ENCODE measurements around the gene SPG7.

The SPG7 gene

DNA sequence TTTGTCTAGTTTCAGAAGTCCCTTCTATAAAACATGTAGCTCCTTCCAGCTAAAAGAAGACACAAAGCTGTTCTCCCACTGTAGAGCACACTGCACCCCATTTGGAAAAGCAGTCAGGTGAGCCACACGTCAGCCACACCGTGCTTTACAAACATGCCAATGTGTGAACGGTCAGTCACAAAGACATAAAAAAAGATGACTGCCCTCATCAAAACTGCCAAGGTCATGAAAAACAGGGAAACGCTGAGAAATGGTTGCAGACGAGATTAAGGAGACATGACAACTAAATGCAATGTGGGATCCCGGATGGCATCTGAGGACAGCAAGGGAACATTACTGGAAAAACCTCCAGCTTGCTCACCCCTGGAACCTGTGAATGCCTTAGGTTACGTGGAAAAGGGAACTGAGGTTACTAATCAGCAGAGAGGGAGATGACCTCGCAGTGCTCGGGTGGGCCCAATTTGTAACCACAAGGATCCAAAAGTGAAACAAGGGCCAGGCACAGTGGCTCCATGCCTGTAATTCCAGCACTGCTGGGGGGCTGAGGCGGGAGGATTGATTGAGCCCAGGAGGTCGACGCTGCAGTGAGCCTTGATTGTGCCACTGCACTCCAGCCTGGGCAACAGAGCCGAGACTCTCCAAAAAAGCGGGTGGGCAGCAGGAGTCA is 25.9 kb upstream of the SPG7 start (continued):
- TF ChIP-seq ZNF426 (tag by site-specific recombination; IDR thresholded peaks at IDR 0.05) (no peak), BCL11A (tag by site-specific recombination; IDR thresholded peaks at IDR 0.05; ENCODE audit: low read depth) (no peak), ZNF623 (tag by site-specific recombination; IDR thresholded peaks at IDR 0.05) (no peak)
- TF ChIP-seq, protein P1, sequence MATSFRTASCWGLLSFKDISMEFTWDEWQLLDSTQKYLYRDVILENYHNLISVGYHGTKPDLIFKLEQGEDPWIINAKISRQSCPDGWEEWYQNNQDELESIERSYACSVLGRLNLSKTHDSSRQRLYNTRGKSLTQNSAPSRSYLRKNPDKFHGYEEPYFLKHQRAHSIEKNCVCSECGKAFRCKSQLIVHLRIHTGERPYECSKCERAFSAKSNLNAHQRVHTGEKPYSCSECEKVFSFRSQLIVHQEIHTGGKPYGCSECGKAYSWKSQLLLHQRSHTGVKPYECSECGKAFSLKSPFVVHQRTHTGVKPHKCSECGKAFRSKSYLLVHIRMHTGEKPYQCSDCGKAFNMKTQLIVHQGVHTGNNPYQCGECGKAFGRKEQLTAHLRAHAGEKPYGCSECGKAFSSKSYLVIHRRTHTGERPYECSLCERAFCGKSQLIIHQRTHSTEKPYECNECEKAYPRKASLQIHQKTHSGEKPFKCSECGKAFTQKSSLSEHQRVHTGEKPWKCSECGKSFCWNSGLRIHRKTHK (tag by site-specific recombination; IDR thresholded peaks at IDR 0.05): no peak

DNA sequence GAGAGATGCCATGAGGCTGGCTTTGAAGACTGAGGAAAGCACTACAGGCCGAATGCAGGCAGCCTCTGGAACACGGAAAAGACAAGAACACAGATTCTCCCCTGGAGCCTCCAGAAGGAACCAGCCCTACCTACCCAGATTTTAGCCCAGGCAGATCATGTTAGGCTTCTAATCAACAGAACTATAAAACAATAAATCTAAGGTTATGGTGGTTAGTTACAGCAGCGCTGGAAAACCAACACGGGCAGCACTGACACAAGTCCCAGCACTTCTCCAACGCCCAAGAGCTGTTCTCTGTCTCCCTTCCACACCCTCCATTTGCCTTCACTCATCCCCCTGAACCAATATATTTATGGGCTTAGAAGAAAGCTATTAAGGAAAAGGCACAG is 25.4 kb upstream of the SPG7 start:
- no peak overlapping the region; the same call in 1 of the 2 replicates for H3K27ac ChIP-seq (ENCODE audit: extremely low read depth, low read depth, low read length)
- H3K9me3 ChIP-seq (ENCODE audit: control insufficient read depth, insufficient read depth, low read depth, low read length): no peaks in the 10 kb centered on the region
- POLR2A ChIA-PET: interaction anchor here (0.5 kb wide), 1 partner anchor 93 kb away, joined by 4 read pairs; no protein-coding TSS in a partner anchor
- H3K4me1 ChIP-seq (ENCODE audit: control insufficient read depth, insufficient read depth, low read length): peaks cover 54% of the 10 kb centered on the region
- CTCF ChIA-PET: no interaction called here
- H3K36me3 ChIP-seq (ENCODE audit: control insufficient read depth in 2 of 2, insufficient read depth in 1 of 2, low read length in 2 of 2): no peaks in the 10 kb centered on the region
- H3K4me3 ChIP-seq (ENCODE audit: low read depth, low read length): no peak overlapping the region
- TF ChIP-seq ZIC2 (tag by site-specific recombination; IDR thresholded peaks at IDR 0.05) (no peak), KLF9 (tag by site-specific recombination; IDR thresholded peaks at IDR 0.05; ENCODE audit: low read depth) (no peak), ZNF292 (tag by site-specific recombination; IDR thresholded peaks at IDR 0.05; ENCODE audit: borderline replicate concordance, low read depth) (no peak), ZNF223 (tag by site-specific recombination; IDR thresholded peaks at IDR 0.05) (no peak), ZNF654 (tag by site-specific recombination; IDR thresholded peaks at IDR 0.05; ENCODE audit: low read depth) (no peak), ZNF48 (tag by site-specific recombination; IDR thresholded peaks at IDR 0.05) (no peak), ZNF426 (tag by site-specific recombination; IDR thresholded peaks at IDR 0.05) (no peak), ZNF76 (tag by site-specific recombination; IDR thresholded peaks at IDR 0.05; ENCODE audit: borderline replicate concordance, low read depth) (no peak), ZBTB48 (tag by site-specific recombination; IDR thresholded peaks at IDR 0.05) (no peak), SCRT2 (tag by site-specific recombination; IDR thresholded peaks at IDR 0.05) (no peak)
- TF ChIP-seq, protein P2, sequence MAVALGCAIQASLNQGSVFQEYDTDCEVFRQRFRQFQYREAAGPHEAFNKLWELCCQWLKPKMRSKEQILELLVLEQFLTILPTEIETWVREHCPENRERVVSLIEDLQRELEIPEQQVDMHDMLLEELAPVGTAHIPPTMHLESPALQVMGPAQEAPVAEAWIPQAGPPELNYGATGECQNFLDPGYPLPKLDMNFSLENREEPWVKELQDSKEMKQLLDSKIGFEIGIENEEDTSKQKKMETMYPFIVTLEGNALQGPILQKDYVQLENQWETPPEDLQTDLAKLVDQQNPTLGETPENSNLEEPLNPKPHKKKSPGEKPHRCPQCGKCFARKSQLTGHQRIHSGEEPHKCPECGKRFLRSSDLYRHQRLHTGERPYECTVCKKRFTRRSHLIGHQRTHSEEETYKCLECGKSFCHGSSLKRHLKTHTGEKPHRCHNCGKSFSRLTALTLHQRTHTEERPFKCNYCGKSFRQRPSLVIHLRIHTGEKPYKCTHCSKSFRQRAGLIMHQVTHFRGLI (tag by site-specific recombination; IDR thresholded peaks at IDR 0.05): peak; percentile 49; the same call in 1 of the 2 replicates
- TF ChIP-seq, protein P3, sequence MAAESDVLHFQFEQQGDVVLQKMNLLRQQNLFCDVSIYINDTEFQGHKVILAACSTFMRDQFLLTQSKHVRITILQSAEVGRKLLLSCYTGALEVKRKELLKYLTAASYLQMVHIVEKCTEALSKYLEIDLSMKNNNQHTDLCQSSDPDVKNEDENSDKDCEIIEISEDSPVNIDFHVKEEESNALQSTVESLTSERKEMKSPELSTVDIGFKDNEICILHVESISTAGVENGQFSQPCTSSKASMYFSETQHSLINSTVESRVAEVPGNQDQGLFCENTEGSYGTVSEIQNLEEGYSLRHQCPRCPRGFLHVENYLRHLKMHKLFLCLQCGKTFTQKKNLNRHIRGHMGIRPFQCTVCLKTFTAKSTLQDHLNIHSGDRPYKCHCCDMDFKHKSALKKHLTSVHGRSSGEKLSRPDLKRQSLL (tag by site-specific recombination; IDR thresholded peaks at IDR 0.05): 0 out of 2 replicates have a peak, but pooled peaks have one; percentile 1
- TF ChIP-seq, protein P4, sequence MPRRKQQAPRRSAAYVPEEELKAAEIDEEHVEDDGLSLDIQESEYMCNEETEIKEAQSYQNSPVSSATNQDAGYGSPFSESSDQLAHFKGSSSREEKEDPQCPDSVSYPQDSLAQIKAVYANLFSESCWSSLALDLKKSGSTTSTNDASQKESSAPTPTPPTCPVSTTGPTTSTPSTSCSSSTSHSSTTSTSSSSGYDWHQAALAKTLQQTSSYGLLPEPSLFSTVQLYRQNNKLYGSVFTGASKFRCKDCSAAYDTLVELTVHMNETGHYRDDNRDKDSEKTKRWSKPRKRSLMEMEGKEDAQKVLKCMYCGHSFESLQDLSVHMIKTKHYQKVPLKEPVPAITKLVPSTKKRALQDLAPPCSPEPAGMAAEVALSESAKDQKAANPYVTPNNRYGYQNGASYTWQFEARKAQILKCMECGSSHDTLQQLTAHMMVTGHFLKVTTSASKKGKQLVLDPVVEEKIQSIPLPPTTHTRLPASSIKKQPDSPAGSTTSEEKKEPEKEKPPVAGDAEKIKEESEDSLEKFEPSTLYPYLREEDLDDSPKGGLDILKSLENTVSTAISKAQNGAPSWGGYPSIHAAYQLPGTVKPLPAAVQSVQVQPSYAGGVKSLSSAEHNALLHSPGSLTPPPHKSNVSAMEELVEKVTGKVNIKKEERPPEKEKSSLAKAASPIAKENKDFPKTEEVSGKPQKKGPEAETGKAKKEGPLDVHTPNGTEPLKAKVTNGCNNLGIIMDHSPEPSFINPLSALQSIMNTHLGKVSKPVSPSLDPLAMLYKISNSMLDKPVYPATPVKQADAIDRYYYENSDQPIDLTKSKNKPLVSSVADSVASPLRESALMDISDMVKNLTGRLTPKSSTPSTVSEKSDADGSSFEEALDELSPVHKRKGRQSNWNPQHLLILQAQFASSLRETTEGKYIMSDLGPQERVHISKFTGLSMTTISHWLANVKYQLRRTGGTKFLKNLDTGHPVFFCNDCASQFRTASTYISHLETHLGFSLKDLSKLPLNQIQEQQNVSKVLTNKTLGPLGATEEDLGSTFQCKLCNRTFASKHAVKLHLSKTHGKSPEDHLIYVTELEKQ (tag by site-specific recombination; IDR thresholded peaks at IDR 0.05; ENCODE audit: borderline replicate concordance): no peak
- TF ChIP-seq, protein P5, sequence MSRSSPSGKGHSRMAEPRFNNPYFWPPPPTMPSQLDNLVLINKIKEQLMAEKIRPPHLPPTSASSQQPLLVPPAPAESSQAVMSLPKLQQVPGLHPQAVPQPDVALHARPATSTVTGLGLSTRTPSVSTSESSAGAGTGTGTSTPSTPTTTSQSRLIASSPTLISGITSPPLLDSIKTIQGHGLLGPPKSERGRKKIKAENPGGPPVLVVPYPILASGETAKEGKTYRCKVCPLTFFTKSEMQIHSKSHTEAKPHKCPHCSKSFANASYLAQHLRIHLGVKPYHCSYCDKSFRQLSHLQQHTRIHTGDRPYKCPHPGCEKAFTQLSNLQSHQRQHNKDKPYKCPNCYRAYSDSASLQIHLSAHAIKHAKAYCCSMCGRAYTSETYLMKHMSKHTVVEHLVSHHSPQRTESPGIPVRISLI (tag by site-specific recombination; IDR thresholded peaks at IDR 0.05): no peak
- TF ChIP-seq, protein P6, sequence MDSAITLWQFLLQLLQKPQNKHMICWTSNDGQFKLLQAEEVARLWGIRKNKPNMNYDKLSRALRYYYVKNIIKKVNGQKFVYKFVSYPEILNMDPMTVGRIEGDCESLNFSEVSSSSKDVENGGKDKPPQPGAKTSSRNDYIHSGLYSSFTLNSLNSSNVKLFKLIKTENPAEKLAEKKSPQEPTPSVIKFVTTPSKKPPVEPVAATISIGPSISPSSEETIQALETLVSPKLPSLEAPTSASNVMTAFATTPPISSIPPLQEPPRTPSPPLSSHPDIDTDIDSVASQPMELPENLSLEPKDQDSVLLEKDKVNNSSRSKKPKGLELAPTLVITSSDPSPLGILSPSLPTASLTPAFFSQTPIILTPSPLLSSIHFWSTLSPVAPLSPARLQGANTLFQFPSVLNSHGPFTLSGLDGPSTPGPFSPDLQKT (IDR thresholded peaks at IDR 0.05; ENCODE audit: borderline replicate concordance, low read depth, low read length): no peak
- TF ChIP-seq, protein P7, sequence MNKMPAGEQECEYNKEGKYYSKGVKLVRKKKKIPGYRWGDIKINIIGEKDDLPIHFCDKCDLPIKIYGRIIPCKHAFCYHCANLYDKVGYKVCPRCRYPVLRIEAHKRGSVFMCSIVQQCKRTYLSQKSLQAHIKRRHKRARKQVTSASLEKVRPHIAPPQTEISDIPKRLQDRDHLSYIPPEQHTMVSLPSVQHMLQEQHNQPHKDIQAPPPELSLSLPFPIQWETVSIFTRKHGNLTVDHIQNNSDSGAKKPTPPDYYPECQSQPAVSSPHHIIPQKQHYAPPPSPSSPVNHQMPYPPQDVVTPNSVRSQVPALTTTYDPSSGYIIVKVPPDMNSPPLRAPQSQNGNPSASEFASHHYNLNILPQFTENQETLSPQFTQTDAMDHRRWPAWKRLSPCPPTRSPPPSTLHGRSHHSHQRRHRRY (tag by site-specific recombination; IDR thresholded peaks at IDR 0.05): no peak
- TF ChIP-seq, protein P8, sequence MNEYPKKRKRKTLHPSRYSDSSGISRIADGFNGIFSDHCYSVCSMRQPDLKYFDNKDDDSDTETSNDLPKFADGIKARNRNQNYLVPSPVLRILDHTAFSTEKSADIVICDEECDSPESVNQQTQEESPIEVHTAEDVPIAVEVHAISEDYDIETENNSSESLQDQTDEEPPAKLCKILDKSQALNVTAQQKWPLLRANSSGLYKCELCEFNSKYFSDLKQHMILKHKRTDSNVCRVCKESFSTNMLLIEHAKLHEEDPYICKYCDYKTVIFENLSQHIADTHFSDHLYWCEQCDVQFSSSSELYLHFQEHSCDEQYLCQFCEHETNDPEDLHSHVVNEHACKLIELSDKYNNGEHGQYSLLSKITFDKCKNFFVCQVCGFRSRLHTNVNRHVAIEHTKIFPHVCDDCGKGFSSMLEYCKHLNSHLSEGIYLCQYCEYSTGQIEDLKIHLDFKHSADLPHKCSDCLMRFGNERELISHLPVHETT (tag by site-specific recombination; IDR thresholded peaks at IDR 0.05): no peak
- TF ChIP-seq, protein P9, sequence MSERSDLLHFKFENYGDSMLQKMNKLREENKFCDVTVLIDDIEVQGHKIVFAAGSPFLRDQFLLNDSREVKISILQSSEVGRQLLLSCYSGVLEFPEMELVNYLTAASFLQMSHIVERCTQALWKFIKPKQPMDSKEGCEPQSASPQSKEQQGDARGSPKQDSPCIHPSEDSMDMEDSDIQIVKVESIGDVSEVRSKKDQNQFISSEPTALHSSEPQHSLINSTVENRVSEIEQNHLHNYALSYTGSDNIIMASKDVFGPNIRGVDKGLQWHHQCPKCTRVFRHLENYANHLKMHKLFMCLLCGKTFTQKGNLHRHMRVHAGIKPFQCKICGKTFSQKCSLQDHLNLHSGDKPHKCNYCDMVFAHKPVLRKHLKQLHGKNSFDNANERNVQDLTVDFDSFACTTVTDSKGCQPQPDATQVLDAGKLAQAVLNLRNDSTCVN (tag by site-specific recombination; optimal IDR thresholded peaks at IDR 0.05): no peak

Data from HEK293 (cell line).